ENCODE measurements around the gene ANAPC1.
"Not testable (repeated sequence)": the region's sequence is repeated elsewhere in the genome, so short reads cannot be mapped to it uniquely, and the experiment has no call there.

ANAPC1 gene

GRCh38 chr2:111812970-111813622 is 70.9 kb downstream of the ANAPC1 start:
- H3K36me3 ChIP-seq (ENCODE audit: insufficient read depth, low read length); H3K4me2 ChIP-seq (ENCODE audit: insufficient read depth, low read length); H3K4me1 ChIP-seq (ENCODE audit: insufficient read depth, low read length); H3K79me2 ChIP-seq (ENCODE audit: insufficient read depth, low read length); H3K9ac ChIP-seq (ENCODE audit: low read depth, low read length); H3K27me3 ChIP-seq (ENCODE audit: insufficient read depth, low read length, poor library complexity); H2AFZ ChIP-seq (ENCODE audit: low read depth, low read length); H3K27ac ChIP-seq (ENCODE audit: low read length); H3K9me3 ChIP-seq (ENCODE audit: insufficient read depth, low read length, severe bottlenecking); DNase-seq; H3K4me3 ChIP-seq (ENCODE audit: low read depth in 1 of 2, low read length in 2 of 2); H4K20me1 ChIP-seq (ENCODE audit: insufficient read depth, low read length): not testable (repeated sequence)
- TF ChIP-seq CTCF (IDR thresholded peaks at IDR 0.05; ENCODE audit: borderline replicate concordance, extremely low read depth, low read length, poor library complexity, severe bottlenecking): peak; percentile 4
- ATAC-seq (ENCODE audit: insufficient read depth, low read depth): peak; percentile 75

- H4K20me1 ChIP-seq (ENCODE audit: insufficient read depth, low read length); H3K9me3 ChIP-seq (ENCODE audit: insufficient read depth, low read length, severe bottlenecking); H3K4me1 ChIP-seq (ENCODE audit: insufficient read depth, low read length); DNase-seq; H3K4me2 ChIP-seq (ENCODE audit: insufficient read depth, low read length); H3K9ac ChIP-seq (ENCODE audit: low read depth, low read length); H3K27ac ChIP-seq (ENCODE audit: low read length); H2AFZ ChIP-seq (ENCODE audit: low read depth, low read length); H3K79me2 ChIP-seq (ENCODE audit: insufficient read depth, low read length); H3K4me3 ChIP-seq (ENCODE audit: low read depth in 1 of 2, low read length in 2 of 2); ATAC-seq (ENCODE audit: insufficient read depth, low read depth); H3K36me3 ChIP-seq (ENCODE audit: insufficient read depth, low read length); H3K27me3 ChIP-seq (ENCODE audit: insufficient read depth, low read length, poor library complexity): not testable (repeated sequence)
Measured at GRCh38 chr2:111790633-111791032, 93.4 kb downstream of the ANAPC1 start.

- not testable (repeated sequence) for ATAC-seq (ENCODE audit: insufficient read depth, low read depth); H3K4me3 ChIP-seq (ENCODE audit: low read depth in 1 of 2, low read length in 2 of 2); H3K9me3 ChIP-seq (ENCODE audit: insufficient read depth, low read length, severe bottlenecking); H3K36me3 ChIP-seq (ENCODE audit: insufficient read depth, low read length); H3K4me1 ChIP-seq (ENCODE audit: insufficient read depth, low read length); H3K27ac ChIP-seq (ENCODE audit: low read length); H4K20me1 ChIP-seq (ENCODE audit: insufficient read depth, low read length); H2AFZ ChIP-seq (ENCODE audit: low read depth, low read length); DNase-seq; H3K4me2 ChIP-seq (ENCODE audit: insufficient read depth, low read length); H3K27me3 ChIP-seq (ENCODE audit: insufficient read depth, low read length, poor library complexity); H3K79me2 ChIP-seq (ENCODE audit: insufficient read depth, low read length); H3K9ac ChIP-seq (ENCODE audit: low read depth, low read length)
Measured at GRCh38 chr2:111784081-111784480, 99.9 kb downstream of the ANAPC1 start.

GRCh38 chr2:111782195-111782594 is 101.8 kb downstream of the ANAPC1 start:
- not testable (repeated sequence) for H3K9ac ChIP-seq (ENCODE audit: low read depth, low read length); H3K79me2 ChIP-seq (ENCODE audit: insufficient read depth, low read length); H3K4me1 ChIP-seq (ENCODE audit: insufficient read depth, low read length); H2AFZ ChIP-seq (ENCODE audit: low read depth, low read length); ATAC-seq (ENCODE audit: insufficient read depth, low read depth); H3K9me3 ChIP-seq (ENCODE audit: insufficient read depth, low read length, severe bottlenecking); H3K4me2 ChIP-seq (ENCODE audit: insufficient read depth, low read length); H3K27me3 ChIP-seq (ENCODE audit: insufficient read depth, low read length, poor library complexity); H4K20me1 ChIP-seq (ENCODE audit: insufficient read depth, low read length); H3K4me3 ChIP-seq (ENCODE audit: low read depth in 1 of 2, low read length in 2 of 2); DNase-seq; H3K36me3 ChIP-seq (ENCODE audit: insufficient read depth, low read length); H3K27ac ChIP-seq (ENCODE audit: low read length)

- not testable (repeated sequence) for H2AFZ ChIP-seq (ENCODE audit: low read depth, low read length); H3K4me1 ChIP-seq (ENCODE audit: insufficient read depth, low read length); H3K27ac ChIP-seq (ENCODE audit: low read length); H3K79me2 ChIP-seq (ENCODE audit: insufficient read depth, low read length); H3K4me3 ChIP-seq (ENCODE audit: low read depth in 1 of 2, low read length in 2 of 2); ATAC-seq (ENCODE audit: insufficient read depth, low read depth); H3K9me3 ChIP-seq (ENCODE audit: insufficient read depth, low read length, severe bottlenecking); DNase-seq; H4K20me1 ChIP-seq (ENCODE audit: insufficient read depth, low read length); H3K9ac ChIP-seq (ENCODE audit: low read depth, low read length); H3K27me3 ChIP-seq (ENCODE audit: insufficient read depth, low read length, poor library complexity); H3K4me2 ChIP-seq (ENCODE audit: insufficient read depth, low read length); H3K36me3 ChIP-seq (ENCODE audit: insufficient read depth, low read length)
Measured at GRCh38 chr2:111781443-111782094, 102.4 kb downstream of the ANAPC1 start.

- not testable (repeated sequence) for H3K9ac ChIP-seq (ENCODE audit: low read depth, low read length); H3K4me2 ChIP-seq (ENCODE audit: insufficient read depth, low read length); H3K4me3 ChIP-seq (ENCODE audit: low read depth in 1 of 2, low read length in 2 of 2); H3K9me3 ChIP-seq (ENCODE audit: insufficient read depth, low read length, severe bottlenecking); H3K4me1 ChIP-seq (ENCODE audit: insufficient read depth, low read length); H3K79me2 ChIP-seq (ENCODE audit: insufficient read depth, low read length); H4K20me1 ChIP-seq (ENCODE audit: insufficient read depth, low read length); H3K27ac ChIP-seq (ENCODE audit: low read length); H3K27me3 ChIP-seq (ENCODE audit: insufficient read depth, low read length, poor library complexity); DNase-seq; H2AFZ ChIP-seq (ENCODE audit: low read depth, low read length); H3K36me3 ChIP-seq (ENCODE audit: insufficient read depth, low read length); ATAC-seq (ENCODE audit: insufficient read depth, low read depth)
Measured at GRCh38 chr2:111777155-111777554, 106.8 kb downstream of the ANAPC1 start.

GRCh38 chr2:111776296-111776695 is 107.7 kb downstream of the ANAPC1 start:
- not testable (repeated sequence) for H3K27me3 ChIP-seq (ENCODE audit: insufficient read depth, low read length, poor library complexity); H2AFZ ChIP-seq (ENCODE audit: low read depth, low read length); H3K4me3 ChIP-seq (ENCODE audit: low read depth in 1 of 2, low read length in 2 of 2); DNase-seq; H4K20me1 ChIP-seq (ENCODE audit: insufficient read depth, low read length); H3K9me3 ChIP-seq (ENCODE audit: insufficient read depth, low read length, severe bottlenecking); H3K27ac ChIP-seq (ENCODE audit: low read length); H3K4me1 ChIP-seq (ENCODE audit: insufficient read depth, low read length); H3K36me3 ChIP-seq (ENCODE audit: insufficient read depth, low read length); H3K79me2 ChIP-seq (ENCODE audit: insufficient read depth, low read length); H3K9ac ChIP-seq (ENCODE audit: low read depth, low read length); ATAC-seq (ENCODE audit: insufficient read depth, low read depth); H3K4me2 ChIP-seq (ENCODE audit: insufficient read depth, low read length)
